ENCODE results near the gene N4BP3.

The N4BP3 gene

DNA sequence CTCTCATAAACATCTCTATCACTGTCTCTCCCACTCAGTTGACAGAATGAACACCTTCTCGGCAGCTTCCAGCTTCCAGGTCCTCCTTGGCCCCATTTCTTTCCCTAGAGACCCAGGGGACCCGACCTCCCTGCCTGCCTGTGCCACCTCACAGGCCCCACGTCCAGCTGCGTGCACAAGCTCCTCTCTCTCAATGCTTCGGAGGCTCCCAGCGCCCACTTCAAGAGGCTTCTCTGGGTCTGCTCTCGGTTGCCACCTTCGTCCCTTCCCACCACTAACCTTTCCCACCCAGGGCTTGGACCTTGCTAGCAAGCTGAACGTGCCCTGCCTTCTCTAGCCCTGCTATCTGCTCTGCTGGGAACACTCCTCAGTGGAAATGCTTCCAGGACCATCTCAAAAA lies 2.8 kb upstream of the N4BP3 start:
- TF ChIP-seq ZFX (IDR thresholded peaks at IDR 0.05; ENCODE audit: borderline replicate concordance) = no peak
- TF ChIP-seq, protein P1, sequence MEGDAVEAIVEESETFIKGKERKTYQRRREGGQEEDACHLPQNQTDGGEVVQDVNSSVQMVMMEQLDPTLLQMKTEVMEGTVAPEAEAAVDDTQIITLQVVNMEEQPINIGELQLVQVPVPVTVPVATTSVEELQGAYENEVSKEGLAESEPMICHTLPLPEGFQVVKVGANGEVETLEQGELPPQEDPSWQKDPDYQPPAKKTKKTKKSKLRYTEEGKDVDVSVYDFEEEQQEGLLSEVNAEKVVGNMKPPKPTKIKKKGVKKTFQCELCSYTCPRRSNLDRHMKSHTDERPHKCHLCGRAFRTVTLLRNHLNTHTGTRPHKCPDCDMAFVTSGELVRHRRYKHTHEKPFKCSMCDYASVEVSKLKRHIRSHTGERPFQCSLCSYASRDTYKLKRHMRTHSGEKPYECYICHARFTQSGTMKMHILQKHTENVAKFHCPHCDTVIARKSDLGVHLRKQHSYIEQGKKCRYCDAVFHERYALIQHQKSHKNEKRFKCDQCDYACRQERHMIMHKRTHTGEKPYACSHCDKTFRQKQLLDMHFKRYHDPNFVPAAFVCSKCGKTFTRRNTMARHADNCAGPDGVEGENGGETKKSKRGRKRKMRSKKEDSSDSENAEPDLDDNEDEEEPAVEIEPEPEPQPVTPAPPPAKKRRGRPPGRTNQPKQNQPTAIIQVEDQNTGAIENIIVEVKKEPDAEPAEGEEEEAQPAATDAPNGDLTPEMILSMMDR (IDR thresholded peaks at IDR 0.05) = no peak
- no peak overlapping the region for H3K27ac ChIP-seq

DNA sequence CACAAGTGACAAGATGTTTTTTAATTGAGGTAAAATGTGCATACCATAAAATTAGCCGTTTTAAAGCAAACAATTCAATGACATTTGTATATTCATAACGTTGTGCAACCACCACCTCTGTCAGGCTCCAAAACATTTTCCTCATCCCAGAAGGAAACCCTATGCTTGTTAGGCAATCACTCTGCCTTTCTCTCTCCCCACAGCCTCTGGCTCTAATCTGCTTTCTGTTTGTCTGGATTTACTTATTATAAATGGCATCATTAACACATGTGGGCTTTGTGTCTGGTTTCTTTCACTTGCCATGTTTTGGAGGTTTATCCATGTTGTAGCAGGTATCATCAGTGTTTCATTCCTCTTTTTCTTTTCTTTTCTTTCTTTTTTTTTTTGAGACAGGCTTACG lies 1.4 kb upstream of the N4BP3 start:
- TF ChIP-seq, protein P1 (IDR thresholded peaks at IDR 0.05) = no peak
- no peak for TF ChIP-seq ZFX (IDR thresholded peaks at IDR 0.05; ENCODE audit: borderline replicate concordance)
- H3K27ac ChIP-seq = 0 out of 2 replicates have a peak overlapping the region, but pooled peaks have one; percentile 17

DNA sequence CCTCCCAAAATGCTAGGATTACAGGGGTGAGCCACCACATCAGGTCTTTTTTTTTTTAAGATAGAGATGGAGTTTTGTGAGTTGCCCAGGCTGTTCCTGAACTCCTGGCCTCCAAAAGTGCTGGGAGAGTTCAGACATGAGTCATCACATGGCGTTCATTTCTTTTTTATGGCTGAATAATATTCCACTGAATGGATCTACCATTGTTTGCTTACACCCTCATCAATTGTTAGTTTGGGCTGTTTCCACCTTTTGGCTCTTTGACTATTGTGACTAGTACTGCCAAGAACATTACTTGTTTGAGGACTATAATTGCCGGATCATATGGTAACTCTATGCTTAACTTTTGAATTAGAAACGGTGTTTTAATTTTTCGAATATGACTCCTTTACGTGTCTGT lies 787 bp upstream of the N4BP3 start:
- no peak for TF ChIP-seq ZFX (IDR thresholded peaks at IDR 0.05; ENCODE audit: borderline replicate concordance)
- TF ChIP-seq, protein P1 (IDR thresholded peaks at IDR 0.05) = no peak
- peak overlapping the region; percentile 37; the same call in 1 of the 2 replicates for H3K27ac ChIP-seq

DNA sequence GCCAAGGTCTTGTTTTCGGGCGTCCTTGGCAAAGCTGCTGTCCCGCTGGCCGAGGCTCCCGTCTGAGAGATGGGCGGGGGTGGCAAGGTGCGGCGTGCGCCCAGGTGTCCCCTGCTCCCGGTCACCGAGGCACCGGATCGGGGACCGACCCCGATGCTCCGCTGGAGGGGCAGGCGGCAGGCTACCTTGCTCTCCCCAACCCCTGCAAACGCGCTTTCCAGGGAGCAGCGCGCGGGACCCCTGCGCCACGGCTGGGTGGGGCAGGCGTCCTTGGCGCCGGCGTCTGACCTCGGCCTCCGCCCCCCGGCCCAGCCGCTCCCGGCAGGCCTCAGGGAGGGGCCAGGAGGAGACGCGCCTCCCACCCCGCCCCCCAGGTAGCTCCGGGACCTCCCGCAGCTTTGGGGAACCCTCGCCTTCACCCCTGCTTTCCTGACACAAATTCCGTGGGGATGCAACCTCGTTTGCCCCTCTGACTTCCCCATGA lies 551 bp downstream of the N4BP3 start:
- TF ChIP-seq, protein P1 (IDR thresholded peaks at IDR 0.05) = peak; percentile 16
- no peak for TF ChIP-seq ZFX (IDR thresholded peaks at IDR 0.05; ENCODE audit: borderline replicate concordance)
- H3K27ac ChIP-seq = peak overlapping the region; percentile 37

DNA sequence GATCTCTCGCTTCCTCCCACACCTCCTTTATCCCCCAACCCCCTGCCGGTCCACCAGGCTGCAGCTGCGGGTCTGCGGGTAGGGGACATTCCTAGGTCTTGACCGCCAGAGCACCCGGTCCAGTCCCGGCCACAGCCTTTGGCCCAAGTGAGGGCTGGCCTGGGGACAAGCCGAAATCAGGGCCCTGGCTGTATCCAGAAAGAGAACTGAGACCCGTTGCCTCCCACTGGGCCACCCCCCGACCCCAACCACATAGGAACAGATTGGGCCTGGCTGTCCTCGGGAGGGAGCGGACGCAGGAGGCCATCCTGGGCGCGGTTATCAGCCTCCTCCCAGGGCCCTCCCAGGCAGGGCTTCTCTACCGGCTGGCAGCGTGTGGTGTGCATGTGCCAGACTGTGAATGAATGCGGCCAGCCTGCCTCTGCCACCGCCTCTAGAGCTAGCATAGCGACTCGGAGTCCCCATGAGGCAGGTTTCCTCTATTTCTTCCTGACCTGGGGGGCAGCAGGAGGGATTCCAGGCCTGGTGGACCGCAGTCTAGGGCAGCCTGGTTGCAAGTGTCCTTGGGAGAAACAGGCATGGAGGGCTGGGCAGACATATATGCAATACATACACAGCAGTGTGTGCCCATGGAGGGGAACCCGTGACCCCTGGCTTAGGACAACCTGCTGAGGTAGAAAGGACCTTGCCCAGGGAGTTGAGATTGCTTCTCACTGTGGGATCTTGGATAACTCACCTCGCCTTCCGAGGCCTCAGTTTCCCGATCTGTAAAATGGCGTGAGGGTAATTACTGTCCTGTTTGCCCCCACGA lies 1.2 kb downstream of the N4BP3 start:
- peak overlapping the region; percentile 37 for H3K27ac ChIP-seq
- TF ChIP-seq, protein P1 (IDR thresholded peaks at IDR 0.05) = no peak
- TF ChIP-seq ZFX (IDR thresholded peaks at IDR 0.05; ENCODE audit: borderline replicate concordance) = no peak

DNA sequence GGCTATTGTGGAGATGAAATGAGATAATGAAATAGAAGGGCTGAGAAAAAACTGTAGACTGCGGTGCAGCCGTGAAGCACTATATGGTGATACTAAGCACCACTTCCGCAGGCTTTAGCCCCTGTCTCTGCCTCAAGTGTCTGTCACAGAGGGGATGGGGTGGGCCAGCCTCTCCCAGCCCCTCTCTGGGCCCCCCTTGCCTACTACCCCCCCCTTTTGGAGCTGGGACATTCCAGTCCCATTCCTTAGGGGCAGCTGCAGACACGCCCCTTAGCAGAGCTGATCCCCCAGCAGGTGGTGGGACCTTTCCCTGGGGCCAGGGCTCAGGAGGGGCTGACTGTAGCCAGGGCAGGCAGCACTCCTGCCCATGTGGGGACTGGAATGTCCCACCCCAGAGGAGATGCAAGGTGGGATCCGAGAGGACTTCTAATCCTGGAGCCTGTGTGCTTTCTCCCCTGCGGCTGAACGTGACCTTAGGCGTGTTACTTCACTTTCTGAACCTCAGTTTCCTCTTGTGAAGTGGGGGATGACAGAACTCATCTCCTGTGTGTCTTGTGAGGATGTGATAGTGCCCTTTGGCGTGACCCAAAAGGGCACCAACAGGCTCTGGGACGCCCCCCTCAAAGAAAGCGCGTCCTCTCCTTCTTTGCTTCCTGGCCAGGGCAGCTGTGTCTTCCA lies 1.9 kb downstream of the N4BP3 start:
- H3K27ac ChIP-seq = no peak overlapping the region
- TF ChIP-seq, protein P1 (IDR thresholded peaks at IDR 0.05) = no peak
- no peak for TF ChIP-seq ZFX (IDR thresholded peaks at IDR 0.05; ENCODE audit: borderline replicate concordance)

DNA sequence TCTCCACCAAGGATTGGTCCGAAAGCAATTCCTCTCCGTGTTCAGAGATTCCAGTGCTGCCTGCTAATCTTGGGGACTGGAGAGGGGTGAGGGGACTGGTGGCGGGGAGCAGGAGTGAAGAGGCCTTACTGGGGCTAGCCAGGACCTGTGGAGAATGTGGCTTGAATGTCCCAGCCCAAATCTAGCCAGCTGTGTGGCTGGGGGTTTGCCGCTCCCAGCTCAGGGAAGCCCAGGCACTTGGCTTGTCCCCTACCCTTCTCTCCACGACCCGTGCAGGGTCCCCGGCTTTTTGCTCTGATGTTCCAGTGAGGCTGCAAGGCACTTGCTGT lies 2.4 kb downstream of the N4BP3 start:
- no peak for TF ChIP-seq ZFX (IDR thresholded peaks at IDR 0.05; ENCODE audit: borderline replicate concordance)
- TF ChIP-seq, protein P1 (IDR thresholded peaks at IDR 0.05) = no peak
- no peak overlapping the region for H3K27ac ChIP-seq
